NCI-H1092 treated with DMSO at 0.1 percent for 48 hours (cell line): ENCODE data around the gene CSN3.
"Not testable (repeated sequence)": the region's sequence is repeated elsewhere in the genome, so short reads cannot be mapped to it uniquely, and the experiment has no call there.

Experiments used
- DNase-seq: peaks from one replicate; lab custom pipeline; 2025; lab: John Stamatoyannopoulos, UW

The CSN3 gene

DNA sequence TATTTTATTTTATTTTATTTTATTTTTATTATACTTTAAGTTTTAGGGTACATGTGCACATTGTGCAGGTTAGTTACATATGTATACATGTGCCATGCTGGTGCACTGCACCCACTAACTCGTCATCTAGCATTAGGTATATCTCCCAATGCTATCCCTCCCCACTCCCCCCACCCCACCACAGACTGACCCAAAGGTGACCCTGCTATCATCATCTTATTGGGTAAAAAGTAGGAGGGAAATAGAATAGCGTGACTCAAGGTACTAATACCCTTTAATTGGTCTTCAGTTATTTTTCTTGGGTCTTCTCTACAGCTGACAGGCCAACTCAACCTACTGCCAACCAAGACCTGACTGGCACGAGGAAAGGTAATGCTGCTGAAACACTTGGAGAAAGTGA is at the start of gene CSN3:
TSS of gene CSN3 (plus strand) at position 301 of the 400 bp plus-strand sequence. CDS start 2,223 bp downstream, outside the sequence.
- not testable (repeated sequence) for DNase-seq

GRCh38 chr4:70192895-70193294 is 49.5 kb upstream of the CSN3 start:
- no peak for DNase-seq

DNA sequence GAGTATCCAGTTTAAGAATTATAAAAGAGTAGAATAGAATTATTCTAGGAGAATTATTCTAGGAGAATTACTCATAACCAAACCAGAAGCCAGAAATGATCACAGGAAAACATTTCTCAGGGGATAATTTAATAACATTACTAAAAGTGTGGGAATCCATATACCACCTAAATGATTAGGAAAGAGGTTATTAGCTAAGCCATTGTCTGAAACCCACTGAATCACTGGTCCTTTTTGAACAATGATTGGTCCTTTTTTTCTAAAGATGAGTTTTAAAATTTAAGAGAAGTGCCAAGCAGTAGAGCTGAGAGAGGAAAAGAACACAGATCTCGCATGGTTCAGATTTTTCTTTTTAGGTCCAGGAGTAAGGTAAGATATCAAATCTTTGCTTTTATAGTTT is 47.0 kb upstream of the CSN3 start, which contains the start of gene ODAM:
TSS of gene ODAM (plus strand) at position 301 of the 400 bp plus-strand sequence. CDS start 819 bp downstream, outside the sequence.
- no peak for DNase-seq

GRCh38 chr4:70196857-70197256 is 45.5 kb upstream of the CSN3 start:
- DNase-seq: no peak

DNA sequence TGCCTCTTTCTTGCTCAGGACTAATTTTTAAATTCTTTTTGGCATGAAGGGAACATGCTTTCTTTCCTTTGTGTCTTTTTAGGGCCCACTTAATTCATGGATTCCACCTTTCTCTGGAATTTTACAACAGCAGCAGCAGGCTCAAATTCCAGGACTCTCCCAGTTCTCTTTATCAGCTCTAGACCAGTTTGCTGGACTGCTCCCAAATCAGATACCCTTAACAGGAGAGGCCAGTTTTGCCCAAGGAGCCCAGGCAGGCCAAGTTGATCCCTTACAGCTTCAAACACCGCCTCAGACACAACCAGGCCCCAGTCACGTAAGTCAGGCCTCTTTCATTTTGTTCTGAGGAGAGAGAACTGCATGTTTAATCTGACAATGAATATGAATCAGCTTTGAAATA is 44.6 kb upstream of the CSN3 start:
- no peak for DNase-seq

DNA sequence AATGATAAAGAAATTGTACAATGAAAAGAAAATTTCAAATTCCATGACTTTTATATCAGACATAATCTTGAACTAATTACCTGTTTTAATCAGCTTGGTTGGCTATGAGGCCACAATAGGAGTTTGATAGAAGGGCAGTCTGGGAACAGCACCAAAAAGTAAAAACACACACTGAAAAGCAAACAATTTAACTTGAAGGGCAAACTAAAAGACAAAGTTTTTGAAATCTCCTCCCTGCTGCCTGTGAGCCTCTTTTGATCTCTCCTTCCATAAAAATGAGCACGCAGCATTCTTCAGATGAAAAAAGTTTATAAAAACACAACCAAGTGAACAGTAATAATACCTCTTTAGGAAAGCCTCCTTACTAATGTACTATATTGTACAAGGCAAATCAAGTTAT is 38.8 kb upstream of the CSN3 start:
- DNase-seq: no peak

DNA sequence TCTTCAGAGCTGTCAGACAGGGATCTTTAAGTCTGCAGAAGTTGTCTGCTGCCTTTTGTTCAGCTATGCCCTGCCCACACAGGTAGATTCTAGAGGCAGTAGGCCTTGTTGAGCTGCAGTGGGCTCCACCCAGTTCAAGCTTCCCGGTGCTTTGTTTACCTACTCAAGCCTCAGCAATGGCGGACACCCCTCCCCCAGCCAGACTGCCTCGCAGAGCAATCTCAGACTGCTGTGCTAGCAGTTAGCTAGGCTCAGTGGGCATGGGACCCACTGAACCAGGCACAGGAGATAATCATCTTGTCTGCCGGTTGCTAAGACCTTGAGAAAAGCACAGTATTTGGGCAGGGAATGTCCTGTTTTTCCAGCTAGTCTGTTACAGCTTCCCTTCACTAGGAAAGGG is 29.6 kb upstream of the CSN3 start:
- DNase-seq: not testable (repeated sequence)

DNA sequence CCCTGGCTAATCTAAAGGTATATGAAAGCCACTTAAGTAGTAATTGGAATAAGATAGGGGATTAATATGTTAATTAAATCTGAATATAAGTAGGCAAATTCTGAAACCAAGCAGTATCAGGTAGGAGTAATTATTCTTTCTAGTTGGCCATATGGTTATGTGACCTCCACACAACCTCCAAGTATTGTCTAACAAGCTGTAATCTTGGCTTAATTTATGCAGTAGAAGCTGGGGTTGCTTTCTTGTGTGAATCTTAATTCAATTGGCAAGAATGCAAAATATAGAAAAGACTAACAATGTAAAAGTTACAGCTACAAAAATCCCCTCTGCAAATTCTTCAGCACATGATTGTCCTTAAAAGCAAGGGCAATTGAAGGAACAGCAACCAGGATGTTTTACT is 26.3 kb upstream of the CSN3 start:
- not testable (repeated sequence) for DNase-seq

- not testable (repeated sequence) for DNase-seq
These were observed 25.8 kb upstream of the CSN3 start for GRCh38 chr4:70216550-70216949.

DNA sequence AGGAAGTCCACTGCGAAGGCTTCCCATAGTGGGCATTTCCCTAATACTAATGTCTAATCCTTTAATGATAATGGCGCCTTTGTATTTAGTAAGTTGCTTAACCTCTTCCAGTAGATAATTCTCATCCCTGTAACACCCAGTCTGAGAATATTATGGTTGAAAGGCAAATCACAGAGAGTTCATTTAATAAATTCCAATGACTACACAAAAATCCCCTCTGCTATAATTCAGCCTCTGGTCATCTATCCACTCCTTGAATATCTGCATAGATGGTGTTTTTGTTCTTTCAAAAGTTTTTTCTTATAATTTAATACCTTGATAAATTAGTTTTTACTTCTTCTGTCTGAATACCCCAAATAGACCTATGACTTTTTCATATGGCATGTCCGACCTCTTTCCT is 21.0 kb upstream of the CSN3 start:
- DNase-seq: not testable (repeated sequence)

- not testable (repeated sequence) for DNase-seq
These were observed 20.6 kb upstream of the CSN3 start for GRCh38 chr4:70221818-70222217.

DNA sequence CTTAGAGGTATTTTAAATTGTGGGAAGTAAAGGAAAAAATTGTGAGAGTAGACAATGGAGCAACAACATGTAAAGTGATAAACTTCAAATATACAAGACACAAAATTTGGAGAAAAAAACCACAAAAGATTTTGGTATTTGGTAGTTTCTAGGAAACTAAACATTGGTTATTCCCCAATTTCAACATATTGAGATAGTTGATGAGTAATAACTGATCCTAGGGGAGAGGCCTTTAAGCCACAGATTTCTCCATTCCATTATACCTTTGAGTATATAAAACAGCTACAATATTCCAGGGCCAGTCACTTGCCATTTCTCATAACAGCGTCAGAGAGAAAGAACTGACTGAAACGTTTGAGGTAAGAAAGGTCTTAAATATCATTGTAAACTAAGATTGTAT is 16.6 kb upstream of the CSN3 start, which contains the start of gene FDCSP:
TSS of gene FDCSP (plus strand) at position 301 of the 400 bp plus-strand sequence. CDS start 5,071 bp downstream, outside the sequence.
- DNase-seq: no peak

GRCh38 chr4:70236125-70236524 is 6.3 kb upstream of the CSN3 start:
- DNase-seq: no peak

GRCh38 chr4:70239131-70239883 is 3.1 kb upstream of the CSN3 start:
- DNase-seq: no peak

- no peak for DNase-seq
These were observed 2.4 kb upstream of the CSN3 start for GRCh38 chr4:70239884-70240591.

DNA sequence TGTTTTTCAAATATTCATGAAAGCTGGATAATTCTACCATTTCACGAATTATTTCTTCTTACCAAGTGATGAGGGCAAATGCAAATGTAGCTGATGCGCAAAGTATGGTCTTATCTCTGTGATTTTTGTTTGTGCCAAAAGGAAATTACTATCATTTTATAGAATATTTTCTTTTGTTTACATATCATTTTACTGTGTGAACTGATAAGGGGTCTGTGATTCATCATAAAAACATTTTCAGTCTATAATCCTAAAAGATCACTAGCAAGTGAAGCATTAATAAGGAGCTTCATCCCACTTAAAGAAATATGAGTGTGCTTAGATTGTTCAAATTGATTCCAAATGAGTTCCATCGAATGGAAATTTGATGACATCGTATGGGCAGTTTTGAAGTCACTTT is 694 bp downstream of the CSN3 start:
- no peak for DNase-seq

DNA sequence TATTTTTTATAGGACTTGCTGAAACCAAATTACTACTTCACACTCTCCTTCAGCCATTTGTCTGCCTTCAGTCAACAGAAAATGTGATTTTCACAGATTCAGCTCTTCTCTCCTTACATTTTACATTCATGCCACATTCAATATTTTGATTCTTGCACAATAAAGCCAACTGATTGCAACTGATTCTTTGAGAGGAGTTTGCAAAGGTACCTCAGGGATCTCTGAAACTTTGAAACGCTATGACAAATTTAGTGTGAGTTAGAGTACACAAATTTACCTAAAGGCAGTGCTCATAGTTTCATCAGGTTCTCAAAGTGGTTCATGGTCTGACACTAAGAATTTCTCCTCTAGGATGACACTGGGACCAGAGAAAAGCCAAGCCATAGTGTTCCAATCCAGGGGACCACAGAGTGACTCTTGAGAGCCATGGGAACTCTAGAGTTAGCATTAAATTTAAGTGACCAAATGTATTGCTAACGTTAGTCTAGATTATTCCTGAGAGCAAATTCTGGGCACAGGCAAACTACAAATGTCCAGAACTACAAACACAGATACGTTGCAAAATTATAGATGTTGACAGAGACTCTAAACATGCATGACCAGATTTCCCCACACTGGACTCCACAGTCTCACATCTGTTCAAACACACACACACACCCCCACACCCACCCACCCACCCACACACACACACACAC is 9.0 kb downstream of the CSN3 start:
- no peak for DNase-seq

GRCh38 chr4:70251945-70252277 is 9.5 kb downstream of the CSN3 start:
- DNase-seq: no peak

- no peak for DNase-seq
These were observed 27.3 kb downstream of the CSN3 start for GRCh38 chr4:70269674-70270073.

- DNase-seq: no peak
These were observed 34.7 kb downstream of the CSN3 start for GRCh38 chr4:70277121-70277520.

- DNase-seq: no peak
These were observed 38.2 kb downstream of the CSN3 start for GRCh38 chr4:70280567-70280966.

GRCh38 chr4:70288651-70289050 is 46.3 kb downstream of the CSN3 start:
- DNase-seq: no peak

DNA sequence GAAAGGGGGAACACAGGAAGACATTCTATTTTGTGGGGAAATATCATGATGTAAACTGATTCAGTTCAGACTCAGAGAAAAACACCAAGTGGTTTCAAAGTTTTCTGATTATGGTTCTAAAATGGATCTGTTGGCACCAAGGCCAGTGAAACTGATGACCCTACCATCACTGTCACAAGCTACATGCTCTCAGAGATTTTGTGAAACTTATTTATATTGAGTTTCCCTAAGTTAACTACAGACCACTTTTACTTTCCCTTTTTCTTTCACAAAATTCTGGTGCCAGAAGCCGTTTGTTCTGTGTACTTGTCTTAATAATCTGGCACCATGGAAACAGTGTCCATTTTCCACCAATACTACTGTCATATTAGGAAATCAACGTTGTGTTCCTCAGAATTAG is 48.9 kb downstream of the CSN3 start:
- no peak for DNase-seq
